ENCODE measurements around the gene SPON2. TPM values are rescaled to one million over a fixed set of nuclear protein-coding genes. Genes with fewer than 3 reads are reported as not detected.

Gene SPON2
- total RNA-seq, 2 experiments from 2014 or later, result 8.4 to 35.3 TPM

GRCh38 chr4:1208266-1208961, 36.0 kb upstream of the SPON2 start:
- no peak overlapping the region for H3K4me2 ChIP-seq (ENCODE audit: low read length)
- no peaks in the 10 kb centered on the region for H3K79me2 ChIP-seq (ENCODE audit: insufficient read depth, low read depth, low read length)
- H3K9me3 ChIP-seq (ENCODE audit: low read length), result no peaks in the 10 kb centered on the region
- POLR2A ChIA-PET, result no interaction called here
- H3K27ac ChIP-seq (ENCODE audit: low read depth, low read length, poor library complexity, severe bottlenecking), result no peak overlapping the region
- H3K4me3 ChIP-seq (ENCODE audit: low read depth, low read length, poor library complexity, severe bottlenecking), result no peak overlapping the region
- DNase-seq (ENCODE audit: low spot score), result no peak
- no peaks in the 10 kb centered on the region for H3K4me1 ChIP-seq (ENCODE audit: insufficient read depth, low read length, poor library complexity, severe bottlenecking)
- no peaks in the 10 kb centered on the region for H3K9me2 ChIP-seq (ENCODE audit: insufficient read depth, low read length)
- CTCF ChIA-PET (ENCODE audit: unreplicated experiment), result no interaction called here
- TF ChIP-seq, protein P1, sequence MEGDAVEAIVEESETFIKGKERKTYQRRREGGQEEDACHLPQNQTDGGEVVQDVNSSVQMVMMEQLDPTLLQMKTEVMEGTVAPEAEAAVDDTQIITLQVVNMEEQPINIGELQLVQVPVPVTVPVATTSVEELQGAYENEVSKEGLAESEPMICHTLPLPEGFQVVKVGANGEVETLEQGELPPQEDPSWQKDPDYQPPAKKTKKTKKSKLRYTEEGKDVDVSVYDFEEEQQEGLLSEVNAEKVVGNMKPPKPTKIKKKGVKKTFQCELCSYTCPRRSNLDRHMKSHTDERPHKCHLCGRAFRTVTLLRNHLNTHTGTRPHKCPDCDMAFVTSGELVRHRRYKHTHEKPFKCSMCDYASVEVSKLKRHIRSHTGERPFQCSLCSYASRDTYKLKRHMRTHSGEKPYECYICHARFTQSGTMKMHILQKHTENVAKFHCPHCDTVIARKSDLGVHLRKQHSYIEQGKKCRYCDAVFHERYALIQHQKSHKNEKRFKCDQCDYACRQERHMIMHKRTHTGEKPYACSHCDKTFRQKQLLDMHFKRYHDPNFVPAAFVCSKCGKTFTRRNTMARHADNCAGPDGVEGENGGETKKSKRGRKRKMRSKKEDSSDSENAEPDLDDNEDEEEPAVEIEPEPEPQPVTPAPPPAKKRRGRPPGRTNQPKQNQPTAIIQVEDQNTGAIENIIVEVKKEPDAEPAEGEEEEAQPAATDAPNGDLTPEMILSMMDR (conservative IDR thresholded peaks at IDR 0.05; ENCODE audit: low read length), result no peak
- TF ChIP-seq EZH2phosphoT487 (IDR thresholded peaks at IDR 0.05; ENCODE audit: borderline replicate concordance, low read depth, low read length), result no peak
- H3K36me3 ChIP-seq (ENCODE audit: insufficient read depth, low read length), result peaks cover 55% of the 10 kb centered on the region
- intact Hi-C loops (cut with micrococcal nuclease; ENCODE audit: unreplicated experiment), result no loop called here
- H4K20me1 ChIP-seq (ENCODE audit: insufficient read depth, low read length), result no peaks in the 10 kb centered on the region
- no TSS peak for BruUV-seq (replicated peaks)
- no peak overlapping the region for H2AFZ ChIP-seq (ENCODE audit: low read length)

GRCh38 chr4:1207603-1208265, 35.4 kb upstream of the SPON2 start:
- Histone ChIP-seq H4K20me1 (ENCODE audit: insufficient read depth, low read length) (no peaks in the 10 kb centered on the region), H3K36me3 (ENCODE audit: insufficient read depth, low read length) (peaks cover 48% of the 10 kb centered on the region), H3K27ac (ENCODE audit: low read depth, low read length, poor library complexity, severe bottlenecking) (no peak overlapping the region), H3K4me2 (ENCODE audit: low read length) (no peak overlapping the region), H3K4me3 (ENCODE audit: low read depth, low read length, poor library complexity, severe bottlenecking) (no peak overlapping the region), H2AFZ (ENCODE audit: low read length) (no peak overlapping the region), H3K9me2 (ENCODE audit: insufficient read depth, low read length) (no peaks in the 10 kb centered on the region), H3K9me3 (ENCODE audit: low read length) (no peaks in the 10 kb centered on the region), H3K4me1 (ENCODE audit: insufficient read depth, low read length, poor library complexity, severe bottlenecking) (no peaks in the 10 kb centered on the region), H3K79me2 (ENCODE audit: insufficient read depth, low read depth, low read length) (no peaks in the 10 kb centered on the region)
- DNase-seq (ENCODE audit: low spot score), result no peak
- TF ChIP-seq EZH2phosphoT487 (IDR thresholded peaks at IDR 0.05; ENCODE audit: borderline replicate concordance, low read depth, low read length), result no peak
- TF ChIP-seq, protein P1 (conservative IDR thresholded peaks at IDR 0.05; ENCODE audit: low read length), result no peak
- no TSS peak for BruUV-seq (replicated peaks)
- intact Hi-C loops (cut with micrococcal nuclease; ENCODE audit: unreplicated experiment), result no loop called here
- POLR2A ChIA-PET, result no interaction called here
- CTCF ChIA-PET (ENCODE audit: unreplicated experiment), result no interaction called here

DNA sequence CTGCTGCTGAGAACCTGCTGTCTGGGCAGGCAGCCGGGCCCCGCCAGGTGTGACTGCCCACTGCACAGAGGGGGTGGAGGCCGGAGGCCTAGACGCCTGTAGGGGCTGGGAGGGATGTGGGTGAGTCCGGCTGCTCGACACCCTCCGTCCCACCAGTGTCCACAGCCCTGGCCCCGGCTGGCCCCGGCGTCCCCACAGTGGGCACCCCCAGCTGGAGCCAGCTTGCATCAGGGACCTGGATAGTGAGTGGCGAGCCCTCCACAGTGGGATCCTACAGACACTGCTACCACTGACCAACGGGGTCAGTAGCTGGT, 34.7 kb upstream of the SPON2 start:
- TF ChIP-seq EZH2phosphoT487 (IDR thresholded peaks at IDR 0.05; ENCODE audit: borderline replicate concordance, low read depth, low read length), result no peak
- TF ChIP-seq, protein P1 (conservative IDR thresholded peaks at IDR 0.05; ENCODE audit: low read length), result no peak
- Histone ChIP-seq H3K9me3 (ENCODE audit: low read length) (no peaks in the 10 kb centered on the region), H3K36me3 (ENCODE audit: insufficient read depth, low read length) (peaks cover 42% of the 10 kb centered on the region), H2AFZ (ENCODE audit: low read length) (no peak overlapping the region), H3K9me2 (ENCODE audit: insufficient read depth, low read length) (no peaks in the 10 kb centered on the region), H3K79me2 (ENCODE audit: insufficient read depth, low read depth, low read length) (no peaks in the 10 kb centered on the region), H3K27ac (ENCODE audit: low read depth, low read length, poor library complexity, severe bottlenecking) (no peak overlapping the region), H3K4me1 (ENCODE audit: insufficient read depth, low read length, poor library complexity, severe bottlenecking) (peaks cover 4% of the 10 kb centered on the region), H4K20me1 (ENCODE audit: insufficient read depth, low read length) (no peaks in the 10 kb centered on the region), H3K4me2 (ENCODE audit: low read length) (no peak overlapping the region), H3K4me3 (ENCODE audit: low read depth, low read length, poor library complexity, severe bottlenecking) (no peak overlapping the region)
- no TSS peak for BruUV-seq (replicated peaks)
- POLR2A ChIA-PET, result no interaction called here
- intact Hi-C loops (cut with micrococcal nuclease; ENCODE audit: unreplicated experiment), result no loop called here
- CTCF ChIA-PET (ENCODE audit: unreplicated experiment), result no interaction called here
- DNase-seq (ENCODE audit: low spot score), result no peak
